ENCODE results near the gene CCL7. TPM values are rescaled to one million over a fixed set of nuclear protein-coding genes. Genes with fewer than 3 reads are reported as not detected.

The CCL7 gene
- total and polyA plus RNA-seq, 2 of the 4 experiments (the other 2 are of a cell fraction) = 0.18 to 0.58 TPM

- no peak for ATAC-seq (ENCODE audit: low read depth)
- BruUV-seq (replicated peaks) = no TSS peak
- Histone ChIP-seq H3K9ac (ENCODE audit: low read depth, low read length) (no peak overlapping the region), H2BK120ac (ENCODE audit: low read depth, low read length) (no peak overlapping the region), H3K4me3 (ENCODE audit: insufficient read depth, low read depth, low read length) (no peak overlapping the region), H2AK9ac (replicated peaks; ENCODE audit: low read depth, low read length, poor library complexity) (no peak overlapping the region), H3K9me3 (ENCODE audit: control insufficient read depth, insufficient read depth, low read length) (no peaks in the 10 kb centered on the region), H4K8ac (ENCODE audit: low read depth in 2 of 2, low read length in 2 of 2) (no peak overlapping the region), H3K4me2 (ENCODE audit: low read depth, low read length) (no peak overlapping the region), H3K14ac (replicated peaks; ENCODE audit: low read depth, low read length) (no peak overlapping the region), H4K5ac (ENCODE audit: low read depth, low read length) (no peak overlapping the region), H3K4me1 (ENCODE audit: control insufficient read depth, insufficient read depth, low read length) (no peaks in the 10 kb centered on the region), H2BK15ac (ENCODE audit: low read depth, low read length) (no peak overlapping the region), H4K20me1 (ENCODE audit: insufficient read depth, low read length) (no peaks in the 10 kb centered on the region), H4K91ac (ENCODE audit: insufficient read depth, low read depth, low read length) (no peak overlapping the region), H2BK20ac (ENCODE audit: low read depth, low read length) (no peak overlapping the region), H2AFZ (replicated peaks; ENCODE audit: low read length, poor library complexity) (no peak overlapping the region), H3K36me3 (ENCODE audit: control insufficient read depth, insufficient read depth, low read length) (no peaks in the 10 kb centered on the region), H3K27ac (ENCODE audit: insufficient read depth, low read length) (no peak overlapping the region), H3K9me1 (ENCODE audit: insufficient read depth, low read length) (no peaks in the 10 kb centered on the region), H3K18ac (ENCODE audit: low read depth, low read length) (no peak overlapping the region), H2BK5ac (ENCODE audit: low read depth, low read length, poor library complexity, severe bottlenecking) (no peak overlapping the region), H3K79me1 (ENCODE audit: low read depth in 1 of 2, low read length in 2 of 2) (no peaks in the 10 kb centered on the region), H3K56ac (ENCODE audit: extremely low read depth, insufficient read depth, low read length) (no peak overlapping the region), H2AK5ac (ENCODE audit: low read depth, low read length) (no peak overlapping the region), H3K23ac (ENCODE audit: low read depth, low read length) (no peak overlapping the region), H3K4ac (ENCODE audit: low read depth, low read length) (no peak overlapping the region), H3K27me3 (ENCODE audit: control insufficient read depth, insufficient read depth, low read length) (peaks cover 1% of the 10 kb centered on the region)
- in situ Hi-C loops (cut with MboI; ENCODE audit: low sequenced_read_pairs) (no loop called here), dilution Hi-C loops (cut with HindIII; ENCODE audit: low sequenced_read_pairs, unreplicated experiment) (no loop called here), intact Hi-C loops (cut with micrococcal nuclease) (no loop called here)
- 52% methylated on average over 3 of the region's 4 CpGs; no CpG with 5 or more reads in 1 of the 2 experiments for WGBS, 2 experiments (ENCODE audit: extremely low coverage in 2 of 2, insufficient read length in 1 of 2)
- DNase-seq = no peak
- TF ChIP-seq CHD1 (IDR thresholded peaks at IDR 0.05; ENCODE audit: low read depth, low read length) (no peak), POLR2A (IDR thresholded peaks at IDR 0.05; ENCODE audit: low read depth, low read length) (no peak), CTCF (conservative IDR thresholded peaks at IDR 0.05; ENCODE audit: low read depth, low read length) (no peak), RAD21 (IDR thresholded peaks at IDR 0.05; ENCODE audit: low read length) (no peak), NFE2L2 (IDR thresholded peaks at IDR 0.05; ENCODE audit: low read depth, low read length) (no peak), SMC3 (IDR thresholded peaks at IDR 0.05; ENCODE audit: low read depth, low read length) (no peak), USF2 (IDR thresholded peaks at IDR 0.05; ENCODE audit: low read depth, low read length) (no peak), BHLHE40 (IDR thresholded peaks at IDR 0.05; ENCODE audit: low read depth, low read length) (no peak), FOS (IDR thresholded peaks at IDR 0.05; ENCODE audit: low read depth, low read length) (no peak), MXI1 (IDR thresholded peaks at IDR 0.05; ENCODE audit: borderline replicate concordance, low read depth, low read length) (no peak), RFX5 (IDR thresholded peaks at IDR 0.05; ENCODE audit: low read depth, low read length) (no peak), ELK1 (IDR thresholded peaks at IDR 0.05; ENCODE audit: borderline replicate concordance, low read depth, low read length) (no peak), MAZ (IDR thresholded peaks at IDR 0.05; ENCODE audit: borderline replicate concordance, low read depth, low read length) (no peak), RCOR1 (IDR thresholded peaks at IDR 0.05; ENCODE audit: insufficient replicate concordance, low read length) (no peak)
- ChIA-PET POLR2A (ENCODE audit: unreplicated experiment) (no interaction called here), CTCF (no interaction called here)
These were observed 48.6 kb upstream of the CCL7 start for GRCh38 chr17:34221411-34221810.
